Gastroesophageal sphincter (tissue), 4 donors: ENCODE results near the gene BTG1. TPM values are rescaled to one million over a fixed set of nuclear protein-coding genes. Genes with fewer than 3 reads are reported as not detected.

Source experiments
- ATAC-seq: fragments of 150-250 bp; one replicate; pipeline ENCODE4 v1.9.1; 2016; ENCODE audit warnings: mild to moderate bottlenecking, moderate library complexity
- H3K27ac ChIP-seq, 4 donors: fragments of 200-600 bp; sonication (generic) in 3 of 4; 1 replicate in 3 of 4; 2 replicates in 1 of 4; pipeline ENCODE4 v1.5.1; 2016 to 2019
- H3K27me3 ChIP-seq: fragments of 200-600 bp; sonication (generic); one replicate; pipeline ENCODE4 v1.5.1; 2019
- H3K36me3 ChIP-seq, 2 donors: fragments of 200-600 bp; sonication (generic); one replicate each; pipeline ENCODE4 v1.5.1; 2019; ENCODE audit warnings: control low read depth in 1 of 2
- H3K4me1 ChIP-seq, 3 donors: fragments of 200-600 bp; sonication (generic); 1 replicate in 2 of 3; 2 replicates in 1 of 3; pipeline ENCODE4 v1.5.1; 2016 to 2019; ENCODE audit warnings: control low read depth in 2 of 3
- H3K4me3 ChIP-seq, 2 donors: fragments of 200-600 bp; sonication (generic); one replicate each; pipeline ENCODE4 v1.5.1; 2019; ENCODE audit warnings: mild to moderate bottlenecking in 1 of 2, moderate library complexity in 1 of 2
- H3K9me3 ChIP-seq, 3 donors: fragments of 200-600 bp; sonication (generic); one replicate each; pipeline ENCODE4 v1.5.1; 2017 to 2019; ENCODE audit warnings: control low read depth in 2 of 3
- CTCF ChIP-seq, 4 experiments: fragments of 200-600 bp in 2 of 4; fragments of 450-650 bp in 2 of 4; sonication (generic) in 1 of 4; IDR thresholded peaks; one replicate each; pipeline ENCODE4 v1.5.1; 2017 to 2019; ENCODE audit warnings: antibody characterized with exemption in 4 of 4, mild to moderate bottlenecking in 2 of 4, moderate library complexity in 2 of 4
- EP300 ChIP-seq: sonication (generic); formaldehyde crosslinking; IDR thresholded peaks from one replicate; pipeline ENCODE4 v1.6.1; 2017; ENCODE audit warnings: antibody characterized with exemption, mild to moderate bottlenecking
- POLR2A ChIP-seq, 2 donors: fragments of 450-650 bp; IDR thresholded peaks; one replicate each; pipeline ENCODE4 v1.6.1; 2017; ENCODE audit warnings: antibody characterized with exemption in 2 of 2, mild to moderate bottlenecking in 2 of 2, moderate library complexity in 1 of 2
- POLR2AphosphoS5 ChIP-seq: sonication (generic); formaldehyde crosslinking; IDR thresholded peaks from one replicate; pipeline ENCODE4 v1.6.1; 2017; ENCODE audit warnings: antibody characterized with exemption
- WGBS, 2 donors: methylation state at CpG; one replicate each; pipeline ENCODE4 v1.1.5; 2018; ENCODE audit warnings: low coverage in 1 of 2; 5-methylcytosine and 5-hydroxymethylcytosine counted together
- total RNA-seq, 4 donors: library from RNA; depleted of rRNA; stranded (reverse); fragments of >200 nt; gene quantifications; one replicate each; pipeline ENCODE4 v1.1.0, GENCODE V29; 2016

BTG1 gene
- 10 to 100 TPM; 33.7 to 46.1 (median 42.7) TPM for total RNA-seq

- 0% methylated on average over 5 of the region's 61 CpGs; no CpG with 5 or more reads in 1 of the 2 donors for WGBS, 2 donors
- Histone ChIP-seq H3K27ac (peak within 1 kb of the TSS; percentile 91 to 99 (median 98)), H3K27me3 (no peaks in the 10 kb centered on the region), H3K4me3 (peak within 1 kb of the TSS; percentile 83 to 91), H3K9me3 (no peaks in the 10 kb centered on the region), H3K4me1 (peaks cover 0 to 12% (median 2%) of the 10 kb centered on the region in 3 donors), H3K36me3 (peaks cover 0 to 3% of the 10 kb centered on the region in 2 donors)
- TF ChIP-seq CTCF (IDR thresholded peaks at IDR 0.05), result peak in 3 of 4 experiments; percentile 18 to 36 (median 34)
- no peak for TF ChIP-seq EP300
- TF ChIP-seq POLR2AphosphoS5, result peak; percentile 100
- TF ChIP-seq POLR2A (IDR thresholded peaks at IDR 0.05), result peak; percentile 100
- peak; percentile 94 for ATAC-seq
These were observed at the start of gene BTG1 for GRCh38 chr12:92145731-92146496. TSS of gene BTG1 (minus strand) at chr12:92145846. CDS start at chr12:92145535, 311 bp downstream.

- Histone ChIP-seq H3K4me1 (no peaks in the 10 kb centered on the region), H3K9me3 (no peaks in the 10 kb centered on the region), H3K4me3 (no peak overlapping the region), H3K27me3 (no peaks in the 10 kb centered on the region), H3K27ac (no peak overlapping the region), H3K36me3 (no peaks in the 10 kb centered on the region)
- TF ChIP-seq CTCF (IDR thresholded peaks at IDR 0.05), result no peak
- no peak for ATAC-seq
- 87 to 92% methylated on average over 4 of the region's 4 CpGs for WGBS, 2 donors
These were observed 48.9 kb upstream of the BTG1 start for GRCh38 chr12:92194561-92194960.

- TF ChIP-seq POLR2A (IDR thresholded peaks at IDR 0.05) (no peak), POLR2AphosphoS5 (no peak), CTCF (IDR thresholded peaks at IDR 0.05) (no peak)
- Histone ChIP-seq H3K27ac (no peak overlapping the region), H3K4me3 (no peak overlapping the region), H3K36me3 (no peaks in the 10 kb centered on the region), H3K27me3 (no peaks in the 10 kb centered on the region), H3K9me3 (no peaks in the 10 kb centered on the region), H3K4me1 (no peaks in the 10 kb centered on the region)
- 90 to 100% methylated on average over 2 of the region's 2 CpGs for WGBS, 2 donors
- ATAC-seq, result no peak
These were observed 48.2 kb upstream of the BTG1 start for GRCh38 chr12:92193846-92194245.

DNA sequence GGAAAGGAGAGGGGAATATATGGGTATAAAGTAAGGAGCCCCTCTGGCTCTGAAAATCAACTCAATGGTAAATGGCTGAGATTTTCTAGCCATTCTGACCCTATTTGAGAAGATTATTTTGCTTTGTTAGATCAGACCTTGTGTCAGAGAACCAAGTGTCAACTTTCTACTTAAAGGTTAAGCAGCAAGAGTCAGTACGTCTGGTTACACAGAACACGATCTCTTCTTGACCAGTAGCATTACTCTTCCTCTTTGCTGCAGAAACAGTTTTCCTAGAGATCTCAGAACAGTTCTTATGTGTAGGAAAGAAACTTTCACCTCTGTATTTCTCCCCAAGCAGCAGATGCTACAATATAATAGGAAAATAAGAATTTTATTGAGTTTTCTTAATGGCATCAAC lies 47.4 kb upstream of the BTG1 start:
- H3K27me3 ChIP-seq, result no peaks in the 10 kb centered on the region
- H3K9me3 ChIP-seq, result no peaks in the 10 kb centered on the region
- no peaks in the 10 kb centered on the region for H3K4me1 ChIP-seq
- WGBS, 2 donors, result 62 to 74% methylated on average over 2 of the region's 2 CpGs
- no peak for TF ChIP-seq POLR2A (IDR thresholded peaks at IDR 0.05)
- TF ChIP-seq EP300, result no peak
- no peak for TF ChIP-seq CTCF (IDR thresholded peaks at IDR 0.05)
- no peak for TF ChIP-seq POLR2AphosphoS5
- H3K4me3 ChIP-seq, result no peak overlapping the region
- ATAC-seq, result no peak
- no peak overlapping the region for H3K27ac ChIP-seq
- no peaks in the 10 kb centered on the region for H3K36me3 ChIP-seq

- Histone ChIP-seq H3K4me3 (no peak overlapping the region), H3K36me3 (no peaks in the 10 kb centered on the region), H3K9me3 (no peaks in the 10 kb centered on the region), H3K27ac (no peak overlapping the region), H3K4me1 (no peaks in the 10 kb centered on the region), H3K27me3 (no peaks in the 10 kb centered on the region)
- TF ChIP-seq EP300, result no peak
- no peak for TF ChIP-seq POLR2AphosphoS5
- no peak for TF ChIP-seq POLR2A (IDR thresholded peaks at IDR 0.05)
- no peak for TF ChIP-seq CTCF (IDR thresholded peaks at IDR 0.05)
- no peak for ATAC-seq
These were observed 46.7 kb upstream of the BTG1 start for GRCh38 chr12:92192360-92192759.
